NB4 (cell line): ENCODE data around the gene LRRK2.

Experiments
- CTCF ChIP-seq: IDR thresholded peaks from one replicate; pipeline ENCODE4 v1.5.1; 2012; ENCODE audit warnings: low read depth, low read length
- MYC ChIP-seq: IDR thresholded peaks from 2 replicates; pipeline ENCODE4 v1.6.1; 2011; ENCODE audit warnings: low read depth, low read length
- POLR2A ChIP-seq: IDR thresholded peaks from 2 replicates; pipeline ENCODE4 v1.6.1; 2011; ENCODE audit warnings: mild to moderate bottlenecking; ENCODE audit not compliant: insufficient read length; ENCODE audit errors: extremely low read depth

- TF ChIP-seq CTCF: no peak
- TF ChIP-seq POLR2A: no peak
- no peak for TF ChIP-seq MYC
Measured at GRCh38 chr12:40342010-40342409, 117.2 kb downstream of the LRRK2 start.
